ENCODE measurements around the gene TMEM89. TPM values are rescaled to one million over a fixed set of nuclear protein-coding genes. Genes with fewer than 3 reads are reported as not detected.

TMEM89 gene
- polyA plus RNA-seq, 2 of the 4 experiments (the other 2 are of a cell fraction) = not detected

DNA sequence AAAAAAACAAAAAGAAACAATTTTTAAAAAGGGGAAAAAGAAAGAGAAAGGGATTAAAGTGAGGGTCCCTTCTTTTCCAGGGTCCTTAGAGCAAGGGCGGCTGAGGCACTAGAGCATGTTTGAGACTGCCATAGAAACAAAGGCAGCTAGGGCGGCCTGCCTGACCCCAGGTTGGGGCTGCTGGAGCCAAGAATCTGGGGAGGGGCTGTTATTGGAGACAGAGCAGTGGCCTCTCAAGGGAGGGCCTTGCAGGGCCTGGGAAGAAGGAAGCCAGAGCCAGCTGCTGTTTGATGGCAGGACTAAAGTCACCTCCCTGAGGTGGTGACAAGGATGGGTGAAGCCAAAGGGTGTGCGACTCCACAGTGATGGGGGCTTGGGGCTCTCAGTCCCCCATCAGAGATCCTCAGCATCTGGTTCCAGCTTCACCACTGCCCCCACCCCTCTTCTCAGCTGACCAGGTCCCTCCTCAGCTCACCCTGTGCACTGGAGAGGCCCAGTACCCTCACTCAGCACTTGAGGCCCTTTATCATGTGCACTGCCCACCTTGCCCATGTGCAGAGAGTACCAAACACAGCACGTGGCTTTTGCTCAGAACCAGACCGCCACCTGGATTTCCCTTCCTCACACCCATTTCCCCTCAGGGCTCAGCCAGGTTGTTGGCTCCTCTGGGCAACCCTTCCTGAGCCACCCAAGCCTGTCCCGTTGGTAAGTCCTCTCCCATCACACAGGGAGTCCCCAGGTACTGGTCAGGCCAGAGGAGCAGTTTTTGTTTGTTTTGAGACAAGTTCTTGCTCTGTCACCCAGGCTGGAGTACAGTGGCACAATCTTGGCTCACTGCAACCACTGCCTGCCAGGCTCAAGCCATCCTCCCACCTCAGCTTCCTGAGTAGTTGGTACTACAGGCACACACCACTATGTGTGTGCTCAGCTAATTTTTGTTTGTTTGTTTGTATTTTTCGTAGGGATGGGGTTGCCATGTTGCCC is 1.7 kb downstream of the TMEM89 start:
- no peak for DNase-seq (ENCODE audit: low read depth in 1 of 2, low spot score in 1 of 2)
- Histone ChIP-seq H3K4me3 (no peak overlapping the region), H3K4me1 (no peaks in the 10 kb centered on the region), H3K4me2 (no peak overlapping the region), H3K9me3 (peaks cover 15% of the 10 kb centered on the region), H3K27ac (no peak overlapping the region)
- WGBS (ENCODE audit: missing lambda C conversion rate) = 83% methylated on average over 7 of the region's 7 CpGs
- no peak for ATAC-seq
- CTCF ChIA-PET = interaction anchor here (0.7 to 3.7 kb wide), 4 partner anchors 10 to 17 kb away, joined by 3 to 17 read pairs (median 3); partner anchors contain the start of genes SLC26A6 and UQCRC1
- no peak for FAIRE-seq
- TF ChIP-seq, protein P1, sequence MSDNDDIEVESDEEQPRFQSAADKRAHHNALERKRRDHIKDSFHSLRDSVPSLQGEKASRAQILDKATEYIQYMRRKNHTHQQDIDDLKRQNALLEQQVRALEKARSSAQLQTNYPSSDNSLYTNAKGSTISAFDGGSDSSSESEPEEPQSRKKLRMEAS (IDR thresholded peaks at IDR 0.05) = no peak
- TF ChIP-seq, protein P2, sequence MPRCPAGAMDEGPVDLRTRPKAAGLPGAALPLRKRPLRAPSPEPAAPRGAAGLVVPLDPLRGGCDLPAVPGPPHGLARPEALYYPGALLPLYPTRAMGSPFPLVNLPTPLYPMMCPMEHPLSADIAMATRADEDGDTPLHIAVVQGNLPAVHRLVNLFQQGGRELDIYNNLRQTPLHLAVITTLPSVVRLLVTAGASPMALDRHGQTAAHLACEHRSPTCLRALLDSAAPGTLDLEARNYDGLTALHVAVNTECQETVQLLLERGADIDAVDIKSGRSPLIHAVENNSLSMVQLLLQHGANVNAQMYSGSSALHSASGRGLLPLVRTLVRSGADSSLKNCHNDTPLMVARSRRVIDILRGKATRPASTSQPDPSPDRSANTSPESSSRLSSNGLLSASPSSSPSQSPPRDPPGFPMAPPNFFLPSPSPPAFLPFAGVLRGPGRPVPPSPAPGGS (IDR thresholded peaks at IDR 0.05) = no peak
- TF ChIP-seq ESRRA (IDR thresholded peaks at IDR 0.05; ENCODE audit: borderline replicate concordance, low read length) (no peak), TFCP2L1 (CRISPR knock-in tag; IDR thresholded peaks at IDR 0.05) (no peak), NR3C1 (IDR thresholded peaks at IDR 0.05) (no peak), JUN (IDR thresholded peaks at IDR 0.05) (no peak), EP300 (IDR thresholded peaks at IDR 0.05) (no peak), RCOR1 (IDR thresholded peaks at IDR 0.05; ENCODE audit: low read depth, low read length) (no peak)
- POLR2A ChIA-PET = no interaction called here

DNA sequence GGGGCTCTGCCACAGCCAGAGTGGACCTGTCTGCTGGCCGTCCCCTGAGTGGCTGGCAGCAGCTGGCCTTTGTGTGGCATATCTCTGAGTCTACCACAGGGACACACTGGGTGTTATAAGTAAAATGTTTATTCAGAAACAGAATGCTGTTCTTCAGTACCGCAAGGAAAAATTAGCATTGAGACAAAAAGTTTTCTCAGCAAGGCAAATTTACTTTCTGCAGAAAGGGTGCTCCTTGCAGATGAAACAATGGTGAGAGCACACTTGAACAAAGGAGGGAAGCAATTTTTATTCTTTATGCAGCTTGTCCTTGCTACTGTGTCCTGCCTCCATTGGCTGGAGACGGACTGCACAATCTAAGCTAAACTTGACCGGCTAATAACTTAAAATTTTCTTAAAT is 4.0 kb downstream of the TMEM89 start:
- ATAC-seq (no peak), FAIRE-seq (no peak), DNase-seq (ENCODE audit: low read depth in 1 of 2, low spot score in 1 of 2) (no peak)
- Histone ChIP-seq H3K4me3 (no peak overlapping the region), H3K9me3 (peaks cover 15% of the 10 kb centered on the region), H3K4me1 (peaks cover 10% of the 10 kb centered on the region; the same call in 2 of the 3 replicates), H3K4me2 (no peak overlapping the region), H3K27ac (no peak overlapping the region)
- ChIA-PET POLR2A (no interaction called here), CTCF (interaction anchor here (1.2 kb wide), 1 partner anchor 19 kb away, joined by 4 read pairs; no protein-coding TSS in a partner anchor)
- TF ChIP-seq, protein P3, sequence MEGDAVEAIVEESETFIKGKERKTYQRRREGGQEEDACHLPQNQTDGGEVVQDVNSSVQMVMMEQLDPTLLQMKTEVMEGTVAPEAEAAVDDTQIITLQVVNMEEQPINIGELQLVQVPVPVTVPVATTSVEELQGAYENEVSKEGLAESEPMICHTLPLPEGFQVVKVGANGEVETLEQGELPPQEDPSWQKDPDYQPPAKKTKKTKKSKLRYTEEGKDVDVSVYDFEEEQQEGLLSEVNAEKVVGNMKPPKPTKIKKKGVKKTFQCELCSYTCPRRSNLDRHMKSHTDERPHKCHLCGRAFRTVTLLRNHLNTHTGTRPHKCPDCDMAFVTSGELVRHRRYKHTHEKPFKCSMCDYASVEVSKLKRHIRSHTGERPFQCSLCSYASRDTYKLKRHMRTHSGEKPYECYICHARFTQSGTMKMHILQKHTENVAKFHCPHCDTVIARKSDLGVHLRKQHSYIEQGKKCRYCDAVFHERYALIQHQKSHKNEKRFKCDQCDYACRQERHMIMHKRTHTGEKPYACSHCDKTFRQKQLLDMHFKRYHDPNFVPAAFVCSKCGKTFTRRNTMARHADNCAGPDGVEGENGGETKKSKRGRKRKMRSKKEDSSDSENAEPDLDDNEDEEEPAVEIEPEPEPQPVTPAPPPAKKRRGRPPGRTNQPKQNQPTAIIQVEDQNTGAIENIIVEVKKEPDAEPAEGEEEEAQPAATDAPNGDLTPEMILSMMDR (IDR thresholded peaks at IDR 0.05) = no peak
- TF ChIP-seq FOXS1 (CRISPR knock-in tag; IDR thresholded peaks at IDR 0.05) (no peak), TFCP2L1 (CRISPR knock-in tag; IDR thresholded peaks at IDR 0.05) (no peak), ZC3H11A (IDR thresholded peaks at IDR 0.05) (no peak), CHD2 (IDR thresholded peaks at IDR 0.05; ENCODE audit: low read length, partially characterized antibody) (no peak), RAD21 (conservative IDR thresholded peaks at IDR 0.05 in 1 of 2, IDR thresholded peaks at IDR 0.05 in 1 of 2) (no peak), JUN (IDR thresholded peaks at IDR 0.05) (no peak), KDM5A (IDR thresholded peaks at IDR 0.05) (no peak), JUNB (IDR thresholded peaks at IDR 0.05) (no peak), RCOR1 (IDR thresholded peaks at IDR 0.05; ENCODE audit: low read depth, low read length) (no peak), BHLHE40 (IDR thresholded peaks at IDR 0.05; ENCODE audit: low read depth, low read length) (no peak), NR3C1 (IDR thresholded peaks at IDR 0.05) (no peak), HOXA7 (CRISPR knock-in tag; IDR thresholded peaks at IDR 0.05) (no peak), EHF (CRISPR knock-in tag; IDR thresholded peaks at IDR 0.05) (no peak), TP53 (CRISPR knock-in tag; IDR thresholded peaks at IDR 0.05) (no peak), EHMT2 (IDR thresholded peaks at IDR 0.05; ENCODE audit: low read depth) (no peak), HOXB5 (CRISPR knock-in tag; IDR thresholded peaks at IDR 0.05) (no peak)
- TF ChIP-seq, protein P1 (IDR thresholded peaks at IDR 0.05) = no peak
- whole genome bisulfite sequencing (ENCODE audit: missing lambda C conversion rate) = 87% methylated on average over 4 of the region's 4 CpGs
